Keratinocyte (primary cell): ENCODE measurements around the gene NAXE.

Experiments used
- EZH2 ChIP-seq: IDR thresholded peaks from one replicate; pipeline ENCODE4 v1.6.1; 2012; ENCODE audit warnings: inconsistent platforms, mild to moderate bottlenecking, low read length, moderate library complexity
- TF ChIP-seq, protein P1 (sequence below), 3 experiments: IDR thresholded peaks in 1 of 3; conservative IDR thresholded peaks in 1 of 3; optimal IDR thresholded peaks in 1 of 3; 2 replicates in 2 of 3; 3 replicates in 1 of 3; pipeline versions ENCODE3 to v1.5.1; 2011; ENCODE audit warnings: low read length in 3 of 3, mild to moderate bottlenecking in 3 of 3, moderate library complexity in 2 of 3, control low read depth in 1 of 3, inconsistent platforms in 1 of 3; ENCODE audit not compliant: insufficient read depth in 2 of 3; ENCODE audit errors: extremely low read depth in 1 of 3

GRCh38 chr1:156584813-156585212 lies 6.8 kb upstream of the NAXE start:
- TF ChIP-seq, protein P1, sequence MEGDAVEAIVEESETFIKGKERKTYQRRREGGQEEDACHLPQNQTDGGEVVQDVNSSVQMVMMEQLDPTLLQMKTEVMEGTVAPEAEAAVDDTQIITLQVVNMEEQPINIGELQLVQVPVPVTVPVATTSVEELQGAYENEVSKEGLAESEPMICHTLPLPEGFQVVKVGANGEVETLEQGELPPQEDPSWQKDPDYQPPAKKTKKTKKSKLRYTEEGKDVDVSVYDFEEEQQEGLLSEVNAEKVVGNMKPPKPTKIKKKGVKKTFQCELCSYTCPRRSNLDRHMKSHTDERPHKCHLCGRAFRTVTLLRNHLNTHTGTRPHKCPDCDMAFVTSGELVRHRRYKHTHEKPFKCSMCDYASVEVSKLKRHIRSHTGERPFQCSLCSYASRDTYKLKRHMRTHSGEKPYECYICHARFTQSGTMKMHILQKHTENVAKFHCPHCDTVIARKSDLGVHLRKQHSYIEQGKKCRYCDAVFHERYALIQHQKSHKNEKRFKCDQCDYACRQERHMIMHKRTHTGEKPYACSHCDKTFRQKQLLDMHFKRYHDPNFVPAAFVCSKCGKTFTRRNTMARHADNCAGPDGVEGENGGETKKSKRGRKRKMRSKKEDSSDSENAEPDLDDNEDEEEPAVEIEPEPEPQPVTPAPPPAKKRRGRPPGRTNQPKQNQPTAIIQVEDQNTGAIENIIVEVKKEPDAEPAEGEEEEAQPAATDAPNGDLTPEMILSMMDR (optimal IDR thresholded peaks at IDR 0.05 in 1 of 3, IDR thresholded peaks at IDR 0.05 in 1 of 3, conservative IDR thresholded peaks at IDR 0.05 in 1 of 3; ENCODE audit: extremely low read depth in 1 of 3, insufficient read depth in 2 of 3, low read length in 3 of 3): peak in 2 of 3 experiments; percentile 23 to 65
- no peak for TF ChIP-seq EZH2
